D721Med (cell line): ENCODE data around the gene RPRML.
A peak's percentile ranks its signal among the peaks of the same experiment; 100 is the strongest.
"Not testable (repeated sequence)": the region's sequence is repeated elsewhere in the genome, so short reads cannot be mapped to it uniquely, and the experiment has no call there.

Source experiments
- DNase-seq: peaks from one replicate; pipeline ENCODE4 v3.0.0; 2011; ENCODE audit warnings: low spot score; ENCODE audit not compliant: insufficient read length
- FAIRE-seq: peaks from 2 replicates; lab custom pipeline; 2011; peaks lifted over from hg19 to GRCh38; lab: Jason Lieb, UNC
- TF ChIP-seq, protein P1 (sequence below): IDR thresholded peaks from 2 replicates; pipeline ENCODE4 v1.5.1; 2012; ENCODE audit warnings: mild to moderate bottlenecking, control low read depth; ENCODE audit not compliant: insufficient read depth; ENCODE audit errors: missing control alignments

The RPRML gene

DNA sequence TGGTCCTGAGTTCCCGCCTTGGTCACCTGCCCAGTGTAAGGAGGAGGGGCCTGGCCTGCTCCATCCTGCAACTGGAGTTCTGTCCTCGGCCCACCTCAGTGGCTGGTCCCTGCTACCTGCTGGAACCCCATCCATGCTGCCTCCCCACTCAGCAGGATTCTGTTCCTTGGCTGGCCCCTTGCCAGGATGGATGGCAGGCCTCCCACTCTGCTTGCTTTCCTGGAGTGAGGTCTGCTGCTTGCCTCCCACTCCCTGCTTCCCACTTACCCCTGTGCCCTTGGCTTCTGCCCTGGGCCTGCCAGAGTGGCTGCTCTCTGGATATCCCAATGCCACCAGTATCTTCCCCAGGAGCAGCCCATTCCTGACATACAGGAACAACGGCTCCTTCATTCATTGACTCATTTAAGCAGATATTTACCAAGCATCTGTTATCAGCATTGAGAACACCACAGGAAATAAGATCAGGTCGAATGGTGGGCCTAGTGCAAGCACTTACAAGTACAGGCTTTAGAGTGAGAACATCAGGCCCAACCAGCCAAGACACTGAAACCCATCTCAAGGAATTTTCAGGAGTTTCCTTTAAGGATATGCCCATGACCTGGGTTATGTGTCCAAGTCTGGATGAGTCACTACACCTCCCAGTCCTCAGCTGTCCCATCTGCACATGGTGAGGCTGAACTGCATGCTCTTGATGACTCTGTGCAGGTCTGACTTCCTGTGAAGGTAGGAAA lies 17.0 kb upstream of the RPRML start:
- FAIRE-seq = no peak
- TF ChIP-seq, protein P1, sequence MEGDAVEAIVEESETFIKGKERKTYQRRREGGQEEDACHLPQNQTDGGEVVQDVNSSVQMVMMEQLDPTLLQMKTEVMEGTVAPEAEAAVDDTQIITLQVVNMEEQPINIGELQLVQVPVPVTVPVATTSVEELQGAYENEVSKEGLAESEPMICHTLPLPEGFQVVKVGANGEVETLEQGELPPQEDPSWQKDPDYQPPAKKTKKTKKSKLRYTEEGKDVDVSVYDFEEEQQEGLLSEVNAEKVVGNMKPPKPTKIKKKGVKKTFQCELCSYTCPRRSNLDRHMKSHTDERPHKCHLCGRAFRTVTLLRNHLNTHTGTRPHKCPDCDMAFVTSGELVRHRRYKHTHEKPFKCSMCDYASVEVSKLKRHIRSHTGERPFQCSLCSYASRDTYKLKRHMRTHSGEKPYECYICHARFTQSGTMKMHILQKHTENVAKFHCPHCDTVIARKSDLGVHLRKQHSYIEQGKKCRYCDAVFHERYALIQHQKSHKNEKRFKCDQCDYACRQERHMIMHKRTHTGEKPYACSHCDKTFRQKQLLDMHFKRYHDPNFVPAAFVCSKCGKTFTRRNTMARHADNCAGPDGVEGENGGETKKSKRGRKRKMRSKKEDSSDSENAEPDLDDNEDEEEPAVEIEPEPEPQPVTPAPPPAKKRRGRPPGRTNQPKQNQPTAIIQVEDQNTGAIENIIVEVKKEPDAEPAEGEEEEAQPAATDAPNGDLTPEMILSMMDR = no peak
- no peak for DNase-seq

DNA sequence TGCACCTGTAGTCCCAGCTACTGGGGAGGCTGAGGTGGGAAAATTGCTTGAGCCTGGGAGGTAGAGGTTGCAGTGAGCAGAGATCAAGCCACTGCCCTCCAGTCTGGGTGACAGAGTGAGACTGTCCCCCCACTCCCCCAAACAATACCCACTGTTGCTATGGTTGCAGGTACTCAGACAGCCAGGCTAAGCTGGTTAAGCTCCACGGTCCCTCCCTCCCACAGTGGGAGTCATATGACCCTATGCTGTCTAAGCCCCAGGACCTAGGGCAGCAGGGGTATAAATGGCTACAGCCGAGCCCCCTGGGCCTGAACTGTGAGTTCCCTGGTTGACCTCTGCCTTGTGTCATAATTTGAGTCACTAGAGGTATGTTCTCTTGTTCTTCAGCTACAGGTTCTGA lies 15.9 kb upstream of the RPRML start:
- TF ChIP-seq, protein P1 = no peak
- no peak for FAIRE-seq
- peak; percentile 25 for DNase-seq

DNA sequence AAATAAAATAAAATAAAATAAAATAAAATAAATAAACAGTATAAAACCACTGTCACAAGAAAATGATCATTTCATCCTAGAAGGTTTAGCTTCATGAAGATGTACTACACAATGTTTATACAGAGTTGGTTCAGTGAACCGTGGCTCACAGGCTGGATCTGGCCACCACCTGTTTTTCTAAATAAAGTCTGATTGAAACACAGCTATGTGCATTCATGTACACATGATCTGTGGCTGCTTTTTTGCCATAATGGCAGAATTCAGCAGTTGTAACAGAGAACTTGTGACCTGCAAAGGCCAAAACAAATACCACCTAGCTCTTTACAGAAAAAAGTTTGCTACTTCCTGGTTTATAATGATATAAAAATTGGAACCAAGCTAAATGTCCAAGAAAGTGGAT lies 12.6 kb upstream of the RPRML start:
- FAIRE-seq (no peak), DNase-seq (no peak)
- TF ChIP-seq, protein P1 = no peak

DNA sequence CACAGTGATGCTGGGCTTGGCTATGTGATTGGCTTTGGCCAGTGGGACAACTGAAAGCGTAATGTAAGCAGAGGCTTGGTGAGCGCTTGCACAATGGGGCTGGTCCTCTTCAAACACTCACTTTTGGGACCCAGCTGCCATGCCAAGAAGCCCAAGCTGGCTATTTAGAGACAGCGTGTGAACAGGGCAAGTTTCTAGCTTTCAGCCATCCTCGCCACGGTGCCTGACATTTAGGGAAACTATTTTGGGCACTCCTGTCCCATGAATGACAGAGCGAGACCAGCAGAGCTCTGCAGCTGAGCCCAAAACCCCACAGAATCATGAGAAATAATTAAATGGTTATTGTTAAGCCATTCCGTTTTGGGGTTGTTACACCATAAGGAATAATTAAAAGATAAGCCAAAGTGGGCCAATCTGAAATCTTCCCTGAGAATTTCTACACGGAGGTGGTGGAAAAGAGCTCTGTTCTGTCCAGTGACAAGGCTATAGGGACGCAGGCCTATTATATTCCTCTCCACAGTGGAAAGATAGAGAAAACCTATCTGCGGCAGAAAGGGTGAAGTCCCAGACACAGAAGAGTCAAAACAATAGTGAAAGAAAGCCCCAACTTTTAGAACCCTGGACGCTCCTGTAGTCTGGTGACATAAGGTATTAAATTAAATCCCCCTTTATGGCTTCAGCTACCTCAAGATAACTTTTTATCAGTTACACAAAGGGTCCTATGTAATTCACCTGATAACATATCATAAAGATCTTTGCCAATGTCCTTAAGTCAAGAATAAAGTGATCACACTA lies 10.8 kb upstream of the RPRML start:
- no peak for DNase-seq
- FAIRE-seq = no peak
- TF ChIP-seq, protein P1 = no peak

DNA sequence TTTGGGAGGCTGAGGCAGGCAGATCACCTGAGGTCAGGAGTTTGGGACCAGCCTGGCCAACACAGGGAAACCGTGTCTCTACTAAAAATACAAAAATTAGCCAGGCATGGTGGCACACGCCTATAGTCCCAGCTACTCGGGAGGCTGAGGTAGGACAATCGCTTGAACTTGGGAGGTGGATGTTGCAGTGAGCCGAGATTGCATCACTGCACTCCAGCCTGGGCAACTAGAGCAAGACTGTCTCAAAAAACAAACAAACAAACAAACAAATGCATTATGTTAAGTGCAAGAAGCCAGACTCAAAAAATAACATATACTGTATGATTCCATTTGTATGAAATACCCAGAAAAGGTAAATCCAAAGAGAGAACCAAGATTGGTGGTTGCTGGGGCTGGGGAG lies 8.9 kb upstream of the RPRML start:
- not testable (repeated sequence) for DNase-seq, FAIRE-seq

DNA sequence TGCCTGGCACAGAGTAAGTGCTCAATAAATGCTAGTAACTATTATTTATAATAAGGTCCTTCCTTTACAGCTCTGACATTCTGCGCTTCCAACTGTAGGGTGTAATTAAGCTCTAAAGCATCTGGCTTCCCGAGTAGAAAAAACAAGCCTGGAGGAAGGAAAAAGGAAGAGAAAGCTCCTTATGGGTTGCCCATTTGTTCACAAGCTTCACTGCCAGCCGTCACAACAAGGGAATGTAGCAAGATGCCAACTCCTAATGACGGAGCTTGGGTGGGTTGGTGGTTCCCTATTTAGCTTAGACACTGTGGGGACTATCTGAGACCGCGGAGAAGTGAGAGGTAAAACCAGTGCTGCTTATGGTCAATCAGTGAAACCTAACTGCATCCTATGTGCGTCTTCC lies 7.3 kb upstream of the RPRML start:
- DNase-seq (no peak), FAIRE-seq (no peak)
- TF ChIP-seq, protein P1 = no peak

DNA sequence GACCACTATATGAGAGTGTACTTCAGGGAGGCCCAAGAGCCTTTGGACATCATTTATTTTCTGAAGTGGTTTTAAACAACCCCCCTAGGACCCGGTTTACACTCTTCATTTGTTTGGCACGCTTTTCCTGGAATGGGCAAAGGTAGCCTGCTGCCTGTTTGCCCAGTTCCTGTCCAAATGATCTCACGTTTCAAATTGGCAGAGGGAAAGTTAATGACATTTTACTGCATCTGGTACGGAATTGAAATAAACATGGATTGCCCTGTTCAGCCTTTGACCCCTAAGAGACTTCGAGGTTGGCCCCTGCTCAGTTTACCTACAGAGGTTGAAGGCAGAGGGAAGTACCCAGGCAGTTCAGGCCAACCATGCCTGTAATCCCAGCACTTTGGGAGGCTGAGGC lies 5.8 kb upstream of the RPRML start:
- TF ChIP-seq, protein P1 = no peak
- FAIRE-seq (no peak), DNase-seq (no peak)
